Astrocyte of the spinal cord (primary cell): ENCODE results near the gene SERPINA5.

Experiments used
- DNase-seq: peaks from one replicate; pipeline ENCODE4 v3.0.0; 2011; ENCODE audit warnings: low read depth, low spot score
- H3K4me3 ChIP-seq: 2 replicates; pipeline ENCODE4 v1.5.1; 2011; ENCODE audit warnings: low read depth, mild to moderate bottlenecking, low read length, moderate library complexity
- in situ Hi-C: cut with HindIII; loops from 2 replicates; pipeline ENCODE4 v1.10.0; 2017; ENCODE audit warnings: low sequenced_read_pairs
- TF ChIP-seq, protein P1 (sequence below): IDR thresholded peaks from 2 replicates; pipeline ENCODE4 v1.5.1; 2012; ENCODE audit warnings: low read depth, mild to moderate bottlenecking, low read length, inconsistent platforms

The SERPINA5 gene

DNA sequence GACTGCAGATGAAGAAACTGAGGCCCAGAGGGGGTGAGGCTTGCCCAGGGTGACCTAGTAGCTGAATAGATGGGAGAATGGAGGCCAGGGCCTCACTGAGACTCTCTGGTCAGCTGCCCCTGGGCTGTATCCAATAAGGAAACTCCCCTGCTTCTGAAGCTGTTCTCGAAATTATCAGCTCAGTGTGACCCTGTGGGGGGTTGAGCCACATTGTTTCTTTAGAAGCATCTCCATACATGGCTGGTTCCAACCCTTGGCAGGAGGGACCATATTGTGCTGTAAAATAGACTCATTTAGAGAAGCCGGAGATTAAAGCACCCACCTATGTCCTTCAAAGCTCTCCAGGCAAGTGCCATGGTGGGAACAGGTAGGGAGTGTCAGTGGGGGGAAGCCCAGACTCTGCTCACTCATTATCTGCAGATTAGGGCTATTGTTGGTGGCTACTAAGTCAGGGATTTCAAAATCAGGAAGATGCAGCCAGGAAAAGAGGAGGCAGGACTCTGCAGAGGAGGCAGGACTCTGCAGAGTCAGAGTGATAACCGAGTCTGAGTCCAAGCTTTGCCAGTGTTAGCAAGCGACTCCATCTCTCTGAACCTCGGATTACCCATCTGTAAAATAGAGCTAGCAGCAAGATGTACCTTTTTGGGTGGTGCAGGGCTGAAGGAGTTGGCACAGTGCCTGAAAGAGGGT is 3.5 kb downstream of the SERPINA5 start:
- TF ChIP-seq, protein P1, sequence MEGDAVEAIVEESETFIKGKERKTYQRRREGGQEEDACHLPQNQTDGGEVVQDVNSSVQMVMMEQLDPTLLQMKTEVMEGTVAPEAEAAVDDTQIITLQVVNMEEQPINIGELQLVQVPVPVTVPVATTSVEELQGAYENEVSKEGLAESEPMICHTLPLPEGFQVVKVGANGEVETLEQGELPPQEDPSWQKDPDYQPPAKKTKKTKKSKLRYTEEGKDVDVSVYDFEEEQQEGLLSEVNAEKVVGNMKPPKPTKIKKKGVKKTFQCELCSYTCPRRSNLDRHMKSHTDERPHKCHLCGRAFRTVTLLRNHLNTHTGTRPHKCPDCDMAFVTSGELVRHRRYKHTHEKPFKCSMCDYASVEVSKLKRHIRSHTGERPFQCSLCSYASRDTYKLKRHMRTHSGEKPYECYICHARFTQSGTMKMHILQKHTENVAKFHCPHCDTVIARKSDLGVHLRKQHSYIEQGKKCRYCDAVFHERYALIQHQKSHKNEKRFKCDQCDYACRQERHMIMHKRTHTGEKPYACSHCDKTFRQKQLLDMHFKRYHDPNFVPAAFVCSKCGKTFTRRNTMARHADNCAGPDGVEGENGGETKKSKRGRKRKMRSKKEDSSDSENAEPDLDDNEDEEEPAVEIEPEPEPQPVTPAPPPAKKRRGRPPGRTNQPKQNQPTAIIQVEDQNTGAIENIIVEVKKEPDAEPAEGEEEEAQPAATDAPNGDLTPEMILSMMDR, result no peak
- no peak for DNase-seq
- H3K4me3 ChIP-seq, result no peak overlapping the region
- in situ Hi-C loops, result no loop called here

GRCh38 chr14:94586635-94587034 is 5.4 kb downstream of the SERPINA5 start:
- DNase-seq, result no peak
- in situ Hi-C loops, result no loop called here
- H3K4me3 ChIP-seq, result no peak overlapping the region
- TF ChIP-seq, protein P1, result no peak

DNA sequence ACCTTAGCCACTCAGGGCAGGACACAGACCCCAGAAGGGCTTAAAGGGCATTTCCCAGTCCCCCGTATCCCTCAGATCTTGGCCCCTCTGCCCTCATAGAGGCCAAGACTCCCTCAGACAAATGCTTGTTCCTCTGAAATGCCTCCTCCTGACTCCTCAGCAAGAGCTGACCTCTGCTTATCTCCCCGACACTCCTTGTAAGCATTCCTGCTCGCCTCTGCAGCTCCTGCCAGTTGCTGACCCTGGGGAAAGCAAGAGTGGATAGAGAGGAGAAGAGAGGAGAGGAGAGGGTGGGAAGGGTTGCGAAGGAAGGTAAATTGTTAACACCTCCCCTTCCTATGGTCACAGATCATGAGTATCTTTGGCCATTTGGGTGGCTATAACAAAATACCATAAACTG is 7.1 kb downstream of the SERPINA5 start:
- DNase-seq, result no peak
- TF ChIP-seq, protein P1, result no peak
- in situ Hi-C loops, result no loop called here
- H3K4me3 ChIP-seq, result no peak overlapping the region

- no peak overlapping the region for H3K4me3 ChIP-seq
- no peak for DNase-seq
- TF ChIP-seq, protein P1, result no peak
- in situ Hi-C loops, result no loop called here
These were observed 9.8 kb downstream of the SERPINA5 start for GRCh38 chr14:94591073-94591472.

- no peak overlapping the region for H3K4me3 ChIP-seq
- in situ Hi-C loops, result no loop called here
- no peak for DNase-seq
- TF ChIP-seq, protein P1, result no peak
These were observed 10.6 kb downstream of the SERPINA5 start for GRCh38 chr14:94591871-94592270.

GRCh38 chr14:94592457-94592856 is 11.2 kb downstream of the SERPINA5 start:
- H3K4me3 ChIP-seq, result no peak overlapping the region
- DNase-seq, result no peak
- TF ChIP-seq, protein P1, result no peak
- in situ Hi-C loops, result no loop called here

DNA sequence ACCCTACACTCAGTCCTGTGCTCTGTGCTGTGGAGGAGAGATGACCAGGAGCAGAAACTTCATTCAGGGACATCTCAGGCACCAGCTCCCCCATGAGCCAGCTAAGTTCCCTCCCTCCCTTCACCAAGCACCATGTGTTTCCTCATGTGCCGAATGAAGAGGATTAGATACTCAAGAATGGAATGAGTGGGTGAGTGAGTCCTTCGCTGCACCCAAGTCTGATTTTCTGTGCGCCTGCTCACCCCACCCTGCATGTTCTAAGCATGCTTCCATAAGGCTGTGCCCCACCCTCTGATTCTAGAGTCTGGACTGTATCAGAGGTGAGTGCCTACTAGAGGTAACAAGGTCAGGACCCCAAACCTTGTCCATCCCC is 12.1 kb downstream of the SERPINA5 start:
- in situ Hi-C loops, result no loop called here
- TF ChIP-seq, protein P1, result no peak
- no peak for DNase-seq
- H3K4me3 ChIP-seq, result no peak overlapping the region
